ENCODE measurements around the gene ST8SIA4.

DNA sequence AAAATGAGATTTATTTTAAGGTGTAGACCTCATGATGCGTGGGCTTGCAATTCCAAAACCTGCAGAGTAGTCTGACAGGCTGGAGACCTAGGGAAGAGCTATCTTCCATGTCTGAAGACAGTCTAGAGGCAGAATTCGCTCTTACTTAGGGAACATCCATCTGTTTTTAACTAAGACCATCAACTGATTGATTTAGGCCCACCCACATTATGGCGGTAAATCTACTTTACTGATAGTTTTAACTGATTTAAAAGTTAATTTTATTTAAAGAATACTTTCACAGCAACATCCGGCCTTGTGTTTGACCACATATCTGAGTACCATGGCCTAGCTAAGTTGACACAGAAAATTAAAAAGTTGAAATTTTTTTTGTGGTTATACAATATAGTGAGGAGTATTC lies 6.0 kb upstream of the ST8SIA4 start:
- TF ChIP-seq, protein P1, sequence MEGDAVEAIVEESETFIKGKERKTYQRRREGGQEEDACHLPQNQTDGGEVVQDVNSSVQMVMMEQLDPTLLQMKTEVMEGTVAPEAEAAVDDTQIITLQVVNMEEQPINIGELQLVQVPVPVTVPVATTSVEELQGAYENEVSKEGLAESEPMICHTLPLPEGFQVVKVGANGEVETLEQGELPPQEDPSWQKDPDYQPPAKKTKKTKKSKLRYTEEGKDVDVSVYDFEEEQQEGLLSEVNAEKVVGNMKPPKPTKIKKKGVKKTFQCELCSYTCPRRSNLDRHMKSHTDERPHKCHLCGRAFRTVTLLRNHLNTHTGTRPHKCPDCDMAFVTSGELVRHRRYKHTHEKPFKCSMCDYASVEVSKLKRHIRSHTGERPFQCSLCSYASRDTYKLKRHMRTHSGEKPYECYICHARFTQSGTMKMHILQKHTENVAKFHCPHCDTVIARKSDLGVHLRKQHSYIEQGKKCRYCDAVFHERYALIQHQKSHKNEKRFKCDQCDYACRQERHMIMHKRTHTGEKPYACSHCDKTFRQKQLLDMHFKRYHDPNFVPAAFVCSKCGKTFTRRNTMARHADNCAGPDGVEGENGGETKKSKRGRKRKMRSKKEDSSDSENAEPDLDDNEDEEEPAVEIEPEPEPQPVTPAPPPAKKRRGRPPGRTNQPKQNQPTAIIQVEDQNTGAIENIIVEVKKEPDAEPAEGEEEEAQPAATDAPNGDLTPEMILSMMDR (IDR thresholded peaks at IDR 0.05; ENCODE audit: low read length) = no peak
- TF ChIP-seq EZH2 (IDR thresholded peaks at IDR 0.05; ENCODE audit: borderline replicate concordance, low read length) = no peak

Measured in OCI-LY1 (cell line).